ENCODE data around the gene CPD.

DNA sequence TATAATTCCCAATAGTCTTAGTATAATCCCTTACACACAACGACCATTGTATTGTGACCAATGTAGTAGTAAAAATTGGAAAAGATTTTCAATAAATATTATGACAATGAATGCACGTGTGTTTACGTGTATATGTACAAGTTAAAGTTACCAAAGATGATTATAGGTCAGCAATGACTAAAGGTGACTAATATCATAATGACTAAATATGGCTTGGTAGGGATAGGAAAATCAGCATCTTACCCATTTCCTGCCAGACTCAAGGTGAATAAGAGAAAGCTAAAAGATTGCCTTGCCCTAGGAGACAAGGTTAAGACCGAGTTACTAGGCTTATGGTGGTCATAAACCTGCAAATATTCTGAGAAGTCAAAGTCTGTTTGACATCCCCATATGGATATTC, 34.4 kb downstream of the CPD start:
- TF ChIP-seq, protein P1, sequence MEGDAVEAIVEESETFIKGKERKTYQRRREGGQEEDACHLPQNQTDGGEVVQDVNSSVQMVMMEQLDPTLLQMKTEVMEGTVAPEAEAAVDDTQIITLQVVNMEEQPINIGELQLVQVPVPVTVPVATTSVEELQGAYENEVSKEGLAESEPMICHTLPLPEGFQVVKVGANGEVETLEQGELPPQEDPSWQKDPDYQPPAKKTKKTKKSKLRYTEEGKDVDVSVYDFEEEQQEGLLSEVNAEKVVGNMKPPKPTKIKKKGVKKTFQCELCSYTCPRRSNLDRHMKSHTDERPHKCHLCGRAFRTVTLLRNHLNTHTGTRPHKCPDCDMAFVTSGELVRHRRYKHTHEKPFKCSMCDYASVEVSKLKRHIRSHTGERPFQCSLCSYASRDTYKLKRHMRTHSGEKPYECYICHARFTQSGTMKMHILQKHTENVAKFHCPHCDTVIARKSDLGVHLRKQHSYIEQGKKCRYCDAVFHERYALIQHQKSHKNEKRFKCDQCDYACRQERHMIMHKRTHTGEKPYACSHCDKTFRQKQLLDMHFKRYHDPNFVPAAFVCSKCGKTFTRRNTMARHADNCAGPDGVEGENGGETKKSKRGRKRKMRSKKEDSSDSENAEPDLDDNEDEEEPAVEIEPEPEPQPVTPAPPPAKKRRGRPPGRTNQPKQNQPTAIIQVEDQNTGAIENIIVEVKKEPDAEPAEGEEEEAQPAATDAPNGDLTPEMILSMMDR (IDR thresholded peaks at IDR 0.05): no peak
- TF ChIP-seq, protein P2, sequence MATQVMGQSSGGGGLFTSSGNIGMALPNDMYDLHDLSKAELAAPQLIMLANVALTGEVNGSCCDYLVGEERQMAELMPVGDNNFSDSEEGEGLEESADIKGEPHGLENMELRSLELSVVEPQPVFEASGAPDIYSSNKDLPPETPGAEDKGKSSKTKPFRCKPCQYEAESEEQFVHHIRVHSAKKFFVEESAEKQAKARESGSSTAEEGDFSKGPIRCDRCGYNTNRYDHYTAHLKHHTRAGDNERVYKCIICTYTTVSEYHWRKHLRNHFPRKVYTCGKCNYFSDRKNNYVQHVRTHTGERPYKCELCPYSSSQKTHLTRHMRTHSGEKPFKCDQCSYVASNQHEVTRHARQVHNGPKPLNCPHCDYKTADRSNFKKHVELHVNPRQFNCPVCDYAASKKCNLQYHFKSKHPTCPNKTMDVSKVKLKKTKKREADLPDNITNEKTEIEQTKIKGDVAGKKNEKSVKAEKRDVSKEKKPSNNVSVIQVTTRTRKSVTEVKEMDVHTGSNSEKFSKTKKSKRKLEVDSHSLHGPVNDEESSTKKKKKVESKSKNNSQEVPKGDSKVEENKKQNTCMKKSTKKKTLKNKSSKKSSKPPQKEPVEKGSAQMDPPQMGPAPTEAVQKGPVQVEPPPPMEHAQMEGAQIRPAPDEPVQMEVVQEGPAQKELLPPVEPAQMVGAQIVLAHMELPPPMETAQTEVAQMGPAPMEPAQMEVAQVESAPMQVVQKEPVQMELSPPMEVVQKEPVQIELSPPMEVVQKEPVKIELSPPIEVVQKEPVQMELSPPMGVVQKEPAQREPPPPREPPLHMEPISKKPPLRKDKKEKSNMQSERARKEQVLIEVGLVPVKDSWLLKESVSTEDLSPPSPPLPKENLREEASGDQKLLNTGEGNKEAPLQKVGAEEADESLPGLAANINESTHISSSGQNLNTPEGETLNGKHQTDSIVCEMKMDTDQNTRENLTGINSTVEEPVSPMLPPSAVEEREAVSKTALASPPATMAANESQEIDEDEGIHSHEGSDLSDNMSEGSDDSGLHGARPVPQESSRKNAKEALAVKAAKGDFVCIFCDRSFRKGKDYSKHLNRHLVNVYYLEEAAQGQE (IDR thresholded peaks at IDR 0.05): no peak
- TF ChIP-seq EP300 (IDR thresholded peaks at IDR 0.05): no peak
- TF ChIP-seq, protein P3, sequence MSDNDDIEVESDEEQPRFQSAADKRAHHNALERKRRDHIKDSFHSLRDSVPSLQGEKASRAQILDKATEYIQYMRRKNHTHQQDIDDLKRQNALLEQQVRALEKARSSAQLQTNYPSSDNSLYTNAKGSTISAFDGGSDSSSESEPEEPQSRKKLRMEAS (IDR thresholded peaks at IDR 0.05): no peak
- TF ChIP-seq CHD4 (IDR thresholded peaks at IDR 0.05; ENCODE audit: borderline replicate concordance): no peak
- no peak for TF ChIP-seq POLR2A (IDR thresholded peaks at IDR 0.05; ENCODE audit: low read length)
- TF ChIP-seq, protein P4, sequence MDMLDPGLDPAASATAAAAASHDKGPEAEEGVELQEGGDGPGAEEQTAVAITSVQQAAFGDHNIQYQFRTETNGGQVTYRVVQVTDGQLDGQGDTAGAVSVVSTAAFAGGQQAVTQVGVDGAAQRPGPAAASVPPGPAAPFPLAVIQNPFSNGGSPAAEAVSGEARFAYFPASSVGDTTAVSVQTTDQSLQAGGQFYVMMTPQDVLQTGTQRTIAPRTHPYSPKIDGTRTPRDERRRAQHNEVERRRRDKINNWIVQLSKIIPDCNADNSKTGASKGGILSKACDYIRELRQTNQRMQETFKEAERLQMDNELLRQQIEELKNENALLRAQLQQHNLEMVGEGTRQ (IDR thresholded peaks at IDR 0.05): no peak
- TF ChIP-seq RARB (CRISPR knock-in tag; IDR thresholded peaks at IDR 0.05): no peak
